Common myeloid progenitor, CD34-positive (primary cell): ENCODE measurements around the gene ITK.

Source experiments
- CTCF ChIA-PET: fragments of 350-600 bp; sonication (Branson Sonifier 250); formaldehyde crosslinking; loops from one replicate; lab custom pipeline; 2021; ENCODE audit warnings: antibody characterized with exemption; lab: Charles Lee
- POLR2A ChIA-PET: fragments of 350-600 bp; sonication (Branson Sonifier 250); formaldehyde crosslinking; loops from one replicate; lab custom pipeline; 2021; ENCODE audit warnings: antibody characterized with exemption; lab: Charles Lee
- DNase-seq, 3 donors: peaks; one replicate each; pipeline versions ENCODE4 v3.0.0 to v3.0.0-alpha.2; 2013
- H3K27ac ChIP-seq, 2 experiments: 1 replicate in 1 of 2; 2 replicates in 1 of 2; pipeline ENCODE4 v1.7.0; 2013; ENCODE audit warnings: inconsistent platforms in 2 of 2, low read length in 2 of 2, mild to moderate bottlenecking in 2 of 2, low read depth in 1 of 2, moderate library complexity in 1 of 2; ENCODE audit not compliant: severe bottlenecking in 2 of 2, insufficient read depth in 1 of 2, poor library complexity in 1 of 2
- H3K27me3 ChIP-seq, 5 experiments: replicated peaks in 2 of 5; 1 replicate in 3 of 5; 2 replicates in 2 of 5; pipeline versions ENCODE4 v1.6.1 to v1.7.0; 2013; ENCODE audit warnings: low read length in 4 of 5, mild to moderate bottlenecking in 2 of 5, moderate library complexity in 2 of 5, inconsistent platforms in 1 of 5; ENCODE audit not compliant: insufficient read depth in 5 of 5, control insufficient read depth in 4 of 5
- H3K36me3 ChIP-seq, 4 experiments: 1 replicate in 2 of 4; 2 replicates in 2 of 4; pipeline versions ENCODE4 v1.6.1 to v1.7.0; 2013; ENCODE audit warnings: low read length in 3 of 4, control low read depth in 1 of 4, mild to moderate bottlenecking in 1 of 4; ENCODE audit not compliant: control insufficient read depth in 4 of 4, insufficient read depth in 4 of 4
- H3K4me1 ChIP-seq, 4 experiments: 1 replicate in 3 of 4; 2 replicates in 1 of 4; pipeline versions ENCODE4 v1.6.1 to v1.7.1; 2013; ENCODE audit warnings: low read length in 3 of 4, mild to moderate bottlenecking in 3 of 4, control low read depth in 1 of 4, inconsistent platforms in 1 of 4, moderate library complexity in 1 of 4; ENCODE audit not compliant: control insufficient read depth in 4 of 4, insufficient read depth in 4 of 4; ENCODE audit errors: control extremely low read depth in 1 of 4
- H3K4me3 ChIP-seq, 7 experiments: 1 replicate in 4 of 7; 2 replicates in 3 of 7; pipeline versions ENCODE4 v1.5.1 to v1.7.0; 2013; ENCODE audit warnings: mild to moderate bottlenecking in 7 of 7, low read length in 6 of 7, moderate library complexity in 6 of 7, inconsistent platforms in 2 of 7, low read depth in 2 of 7, control low read depth in 1 of 7; ENCODE audit not compliant: insufficient read depth in 4 of 7, control insufficient read depth in 1 of 7; ENCODE audit errors: extremely low read depth in 1 of 7
- H3K9me3 ChIP-seq, 5 experiments: 1 replicate in 4 of 5; 2 replicates in 1 of 5; pipeline versions ENCODE4 v1.6.1 to v1.7.1; 2013; ENCODE audit warnings: low read length in 4 of 5, mild to moderate bottlenecking in 2 of 5, inconsistent platforms in 1 of 5, low read depth in 1 of 5, moderate library complexity in 1 of 5; ENCODE audit not compliant: control insufficient read depth in 4 of 5, insufficient read depth in 2 of 5; ENCODE audit errors: control extremely low read depth in 1 of 5
- WGBS: methylation state at CpG from one replicate; pipeline ENCODE4 v1.1.5; 2013; ENCODE audit not compliant: insufficient coverage; 5-methylcytosine and 5-hydroxymethylcytosine counted together

Gene ITK

DNA sequence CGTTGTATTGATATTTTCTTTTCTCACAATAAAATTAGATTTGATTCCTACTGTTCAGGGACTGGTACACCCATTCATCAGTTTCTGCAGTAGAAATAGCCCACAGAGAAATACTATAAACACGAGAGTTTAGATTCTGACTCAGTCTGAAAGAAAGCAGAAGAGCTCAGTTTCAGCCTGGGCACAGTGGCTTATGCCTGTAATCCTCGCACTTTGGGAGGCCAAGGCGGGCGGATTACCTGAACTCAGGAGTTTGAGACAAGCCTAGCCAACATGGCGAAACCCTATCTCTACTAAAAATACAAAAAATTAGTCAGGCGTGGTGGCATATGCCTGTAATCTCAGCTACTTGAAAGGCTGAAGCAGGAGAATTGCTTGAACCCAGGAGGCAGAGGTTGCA, 8.6 kb downstream of the ITK start:
- WGBS = 89% methylated on average over 1 of the region's 7 CpGs
- no peaks in the 10 kb centered on the region for H3K27me3 ChIP-seq
- no peak for DNase-seq
- CTCF ChIA-PET = interaction anchor here (0.6 kb wide), 1 partner anchor 17 kb away, joined by 4 read pairs; no protein-coding TSS in a partner anchor
- no peak overlapping the region for H3K27ac ChIP-seq
- POLR2A ChIA-PET = interaction anchor here (0.6 kb wide), 1 partner anchor 8 kb away, joined by 3 read pairs; the partner anchor contains the start of gene ITK
- H3K4me3 ChIP-seq = no peak overlapping the region
- no peaks in the 10 kb centered on the region for H3K9me3 ChIP-seq
- H3K4me1 ChIP-seq = no peaks in the 10 kb centered on the region
- H3K36me3 ChIP-seq = no peaks in the 10 kb centered on the region

DNA sequence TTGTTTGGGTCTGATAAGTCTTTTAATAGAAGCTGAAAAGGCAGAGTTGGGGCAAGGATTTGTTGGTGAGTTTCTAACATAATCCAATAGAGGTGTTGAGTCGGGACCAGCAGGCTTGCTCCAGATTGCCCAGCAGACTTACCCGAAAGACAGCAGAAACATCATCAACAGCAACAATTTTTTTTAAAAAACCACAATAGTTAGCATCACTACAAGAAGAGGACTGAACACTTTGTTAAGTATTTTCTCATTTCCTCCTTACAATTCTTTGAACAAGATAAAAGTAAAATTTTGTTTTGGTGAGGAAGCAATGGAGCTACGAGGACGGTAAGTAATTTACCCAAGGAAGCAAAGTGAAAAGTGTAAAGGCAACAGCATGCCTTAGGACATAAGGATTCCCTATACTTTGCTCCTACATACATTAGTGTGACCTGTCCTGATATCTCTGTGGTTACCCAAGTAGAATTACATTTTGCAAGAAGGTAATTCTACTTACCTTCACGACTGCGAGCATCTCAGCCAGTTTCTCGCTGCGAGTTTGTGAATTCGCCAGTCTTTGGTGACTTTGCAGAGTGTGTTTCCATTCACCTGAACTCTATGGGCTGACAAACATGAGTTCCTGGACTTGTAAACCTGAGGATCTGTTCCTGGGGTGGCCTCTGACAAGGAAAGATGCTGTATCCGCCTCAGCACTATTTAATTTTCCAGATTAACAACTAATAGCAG, 13.2 kb downstream of the ITK start:
- no peaks in the 10 kb centered on the region for H3K4me1 ChIP-seq
- DNase-seq = no peak
- WGBS = over 99% methylated on average over 8 of the region's 10 CpGs
- no peak overlapping the region for H3K4me3 ChIP-seq
- H3K27ac ChIP-seq = no peak overlapping the region
- POLR2A ChIA-PET = no interaction called here
- no peaks in the 10 kb centered on the region for H3K27me3 ChIP-seq
- no peaks in the 10 kb centered on the region for H3K36me3 ChIP-seq
- no peaks in the 10 kb centered on the region for H3K9me3 ChIP-seq
- CTCF ChIA-PET = interaction anchor here (1.0 kb wide), 1 partner anchor 10 kb away, joined by 3 read pairs; no protein-coding TSS in a partner anchor

GRCh38 chr5:157196045-157196444, 15.4 kb downstream of the ITK start:
- POLR2A ChIA-PET = no interaction called here
- Histone ChIP-seq H3K27ac (no peak overlapping the region), H3K36me3 (no peaks in the 10 kb centered on the region), H3K9me3 (no peaks in the 10 kb centered on the region), H3K4me3 (no peak overlapping the region), H3K27me3 (peaks cover 0 to 2% (median 0%) of the 10 kb centered on the region in 5 experiments), H3K4me1 (no peaks in the 10 kb centered on the region)
- DNase-seq = no peak
- CTCF ChIA-PET = no interaction called here

GRCh38 chr5:157197086-157197485, 16.4 kb downstream of the ITK start:
- POLR2A ChIA-PET = no interaction called here
- WGBS = no CpG with 5 or more reads among the region's 3 CpGs
- Histone ChIP-seq H3K9me3 (no peaks in the 10 kb centered on the region), H3K36me3 (no peaks in the 10 kb centered on the region), H3K4me1 (no peaks in the 10 kb centered on the region), H3K27me3 (peaks cover 0 to 2% (median 0%) of the 10 kb centered on the region in 5 experiments), H3K4me3 (no peak overlapping the region), H3K27ac (no peak overlapping the region)
- no peak for DNase-seq
- CTCF ChIA-PET = no interaction called here

GRCh38 chr5:157198277-157198986, 17.8 kb downstream of the ITK start:
- Histone ChIP-seq H3K27me3 (peaks cover 0 to 2% (median 0%) of the 10 kb centered on the region in 5 experiments), H3K4me1 (peaks cover 0 to 6% (median 2%) of the 10 kb centered on the region in 4 experiments), H3K27ac (no peak overlapping the region), H3K36me3 (no peaks in the 10 kb centered on the region), H3K9me3 (no peaks in the 10 kb centered on the region), H3K4me3 (no peak overlapping the region)
- DNase-seq = no peak
- ChIA-PET CTCF (no interaction called here), POLR2A (no interaction called here)
- 61% methylated on average over 3 of the region's 5 CpGs for WGBS

GRCh38 chr5:157201857-157202256, 21.2 kb downstream of the ITK start:
- DNase-seq = no peak
- no peaks in the 10 kb centered on the region for H3K36me3 ChIP-seq
- H3K27ac ChIP-seq = no peak overlapping the region
- WGBS = 100% methylated on average over 3 of the region's 4 CpGs
- H3K4me1 ChIP-seq = peaks cover 0 to 11% (median 2%) of the 10 kb centered on the region in 4 experiments
- POLR2A ChIA-PET = no interaction called here
- peaks cover 0 to 2% (median 0%) of the 10 kb centered on the region in 5 experiments for H3K27me3 ChIP-seq
- CTCF ChIA-PET = no interaction called here
- H3K9me3 ChIP-seq = peaks cover 0 to 4% (median 0%) of the 10 kb centered on the region in 5 experiments
- H3K4me3 ChIP-seq = no peak overlapping the region

DNA sequence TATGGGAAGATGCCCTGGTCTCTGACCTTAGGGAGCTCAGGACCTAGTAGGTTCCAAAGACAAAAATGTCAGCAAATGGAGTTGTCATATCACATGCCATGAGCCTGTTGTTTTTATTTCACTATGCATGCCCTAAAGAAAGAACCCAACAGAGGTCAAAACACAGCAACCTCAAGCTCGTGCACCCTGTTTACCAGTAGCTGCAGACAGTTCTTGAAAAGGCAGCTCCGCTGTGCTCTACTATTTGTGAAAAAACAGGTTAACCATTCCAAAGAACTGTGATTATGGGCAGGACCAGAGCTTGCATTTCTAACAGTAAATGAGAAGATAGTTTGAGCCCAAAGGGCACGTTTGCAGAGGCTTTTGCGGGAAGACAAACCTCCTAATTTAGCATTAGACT, 22.8 kb downstream of the ITK start:
- DNase-seq = no peak
- CTCF ChIA-PET = no interaction called here
- H3K36me3 ChIP-seq = no peaks in the 10 kb centered on the region
- H3K27ac ChIP-seq = no peak overlapping the region
- no peak overlapping the region for H3K4me3 ChIP-seq
- peaks cover 0 to 4% (median 0%) of the 10 kb centered on the region in 5 experiments for H3K9me3 ChIP-seq
- POLR2A ChIA-PET = no interaction called here
- peaks cover 0 to 11% (median 2%) of the 10 kb centered on the region in 4 experiments for H3K4me1 ChIP-seq
- H3K27me3 ChIP-seq = peaks cover 0 to 2% (median 0%) of the 10 kb centered on the region in 5 experiments
- WGBS = 88% methylated on average over 1 of the region's 4 CpGs
